DOHH2 (cell line): Measurements from ENCODE around the gene MRC2.

Experiments
- CTCF ChIP-seq: fragments of 200-600 bp; sonication (generic); IDR thresholded peaks from one replicate; pipeline ENCODE4 v1.5.1; 2014; ENCODE audit warnings: antibody characterized with exemption, mild to moderate bottlenecking, low read depth, low read length; ENCODE audit not compliant: poor library complexity, severe bottlenecking
- EZH2phosphoT487 ChIP-seq: fragments of 200-600 bp; sonication (generic); IDR thresholded peaks from 2 replicates; pipeline ENCODE4 v1.6.1; 2017; ENCODE audit warnings: borderline replicate concordance, mild to moderate bottlenecking, antibody characterized with exemption, low read length, moderate library complexity, mixed read lengths

DNA sequence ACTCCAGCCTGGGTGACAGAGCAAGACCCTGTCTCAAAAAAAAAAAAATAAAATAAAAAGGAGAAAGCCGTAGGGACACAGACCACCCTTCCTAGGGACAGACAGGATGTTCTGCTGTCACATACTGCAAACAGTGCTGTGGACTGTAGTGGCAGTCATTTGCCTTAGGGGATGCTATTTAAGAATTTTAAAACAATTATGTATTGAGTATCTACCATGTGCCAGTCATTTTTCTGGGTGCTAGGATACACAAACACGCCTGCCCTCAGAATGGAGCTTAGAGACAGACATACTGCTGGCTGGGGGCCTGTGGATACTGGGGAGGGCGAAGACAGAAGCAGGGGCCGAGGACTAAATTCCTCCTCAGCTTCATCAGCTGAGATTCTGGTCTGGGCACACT is 45.5 kb downstream of the MRC2 start:
- TF ChIP-seq CTCF (no peak), EZH2phosphoT487 (no peak)
